Stimulated activated naive B cell treated with anti-CD40 and anti-IgM and Interleukin-4, amounts not matched to agents 10 μg/mL and 1 μg/mL and 100 μg/mL, for 72 hours (primary cell): ENCODE measurements around the gene ATOH8.
A peak's percentile ranks its signal among the peaks of the same experiment; 100 is the strongest.

ENCODE experiments used
- ATAC-seq, 2 donors: fragments of 150-1000 bp; cut with Tn5 transposase; replicated peaks; 2 replicates each; pipeline ENCODE4 v1.10.0; 2021; ENCODE audit warnings: moderate library complexity in 1 of 2
- DNase-seq: peaks from one replicate; pipeline ENCODE4 v3.0.0; 2021
- H3K27ac Mint-ChIP-seq: one replicate; pipeline ENCODE4 v1.8.0; 2022; ENCODE audit warnings: mild to moderate bottlenecking, mixed read lengths
- H3K27me3 Mint-ChIP-seq, 2 donors: one replicate each; pipeline ENCODE4 v1.8.0; 2022; ENCODE audit warnings: mixed read lengths in 2 of 2
- H3K36me3 Mint-ChIP-seq, 2 donors: one replicate each; pipeline ENCODE4 v1.8.0; 2022; ENCODE audit warnings: mixed read lengths in 2 of 2, mild to moderate bottlenecking in 1 of 2
- H3K4me1 Mint-ChIP-seq, 2 donors: one replicate each; pipeline ENCODE4 v1.8.0; 2022; ENCODE audit warnings: mixed read lengths in 2 of 2, mild to moderate bottlenecking in 1 of 2
- H3K4me3 Mint-ChIP-seq, 2 donors: one replicate each; pipeline ENCODE4 v1.8.0; 2022; ENCODE audit warnings: mild to moderate bottlenecking in 2 of 2, mixed read lengths in 2 of 2, moderate library complexity in 1 of 2
- H3K9me3 Mint-ChIP-seq, 2 donors: one replicate each; pipeline ENCODE4 v1.8.0; 2022; ENCODE audit warnings: mixed read lengths in 2 of 2, mild to moderate bottlenecking in 1 of 2

ATOH8 gene

GRCh38 chr2:85759257-85759613 lies 5.4 kb downstream of the ATOH8 start:
- no peak for ATAC-seq
- Mint-ChIP-seq H3K27ac (no peak overlapping the region), H3K4me1 (peaks cover 14 to 15% of the 10 kb centered on the region in 2 donors), H3K36me3 (peaks cover 0 to 2% of the 10 kb centered on the region in 2 donors), H3K4me3 (no peak overlapping the region), H3K9me3 (no peaks in the 10 kb centered on the region), H3K27me3 (peaks cover 52 to 69% of the 10 kb centered on the region in 2 donors)
- DNase-seq: no peak

GRCh38 chr2:85760371-85760770 lies 6.6 kb downstream of the ATOH8 start:
- Mint-ChIP-seq H3K36me3 (no peaks in the 10 kb centered on the region), H3K9me3 (no peaks in the 10 kb centered on the region), H3K4me1 (peaks cover 8% of the 10 kb centered on the region in 2 donors), H3K27me3 (peaks cover 54 to 71% of the 10 kb centered on the region in 2 donors), H3K27ac (no peak overlapping the region), H3K4me3 (no peak overlapping the region)
- no peak for ATAC-seq
- no peak for DNase-seq

- Mint-ChIP-seq H3K4me1 (peaks cover 7 to 8% of the 10 kb centered on the region in 2 donors), H3K36me3 (no peaks in the 10 kb centered on the region), H3K9me3 (no peaks in the 10 kb centered on the region), H3K27ac (no peak overlapping the region), H3K4me3 (no peak overlapping the region), H3K27me3 (peaks cover 55 to 71% of the 10 kb centered on the region in 2 donors)
- ATAC-seq: no peak
- no peak for DNase-seq
These were observed 7.1 kb downstream of the ATOH8 start for GRCh38 chr2:85760872-85761271.

- H3K36me3 Mint-ChIP-seq: no peaks in the 10 kb centered on the region
- no peak for DNase-seq
- peaks cover 59 to 71% of the 10 kb centered on the region in 2 donors for H3K27me3 Mint-ChIP-seq
- no peak for ATAC-seq
- no peak overlapping the region for H3K27ac Mint-ChIP-seq
- peaks cover 7 to 14% of the 10 kb centered on the region in 2 donors for H3K4me1 Mint-ChIP-seq
- H3K4me3 Mint-ChIP-seq: no peak overlapping the region
- H3K9me3 Mint-ChIP-seq: no peaks in the 10 kb centered on the region
These were observed 7.7 kb downstream of the ATOH8 start for GRCh38 chr2:85761512-85761944.

GRCh38 chr2:85761946-85762345 lies 8.2 kb downstream of the ATOH8 start:
- H3K27me3 Mint-ChIP-seq: peaks cover 59 to 71% of the 10 kb centered on the region in 2 donors
- H3K4me1 Mint-ChIP-seq: peaks cover 6 to 18% of the 10 kb centered on the region in 2 donors
- DNase-seq (no peak), ATAC-seq (no peak)
- no peaks in the 10 kb centered on the region for H3K36me3 Mint-ChIP-seq
- no peak overlapping the region for H3K27ac Mint-ChIP-seq
- H3K9me3 Mint-ChIP-seq: no peaks in the 10 kb centered on the region
- H3K4me3 Mint-ChIP-seq: no peak overlapping the region

GRCh38 chr2:85763132-85763531 lies 9.3 kb downstream of the ATOH8 start:
- no peaks in the 10 kb centered on the region for H3K36me3 Mint-ChIP-seq
- no peaks in the 10 kb centered on the region for H3K9me3 Mint-ChIP-seq
- peaks cover 6 to 18% of the 10 kb centered on the region in 2 donors for H3K4me1 Mint-ChIP-seq

GRCh38 chr2:85763831-85764230 lies 10.0 kb downstream of the ATOH8 start:
- H3K4me1 Mint-ChIP-seq: peaks cover 6 to 18% of the 10 kb centered on the region in 2 donors
- no peak overlapping the region for H3K4me3 Mint-ChIP-seq
- no peaks in the 10 kb centered on the region for H3K36me3 Mint-ChIP-seq
- ATAC-seq: no peak
- no peaks in the 10 kb centered on the region for H3K9me3 Mint-ChIP-seq
- H3K27ac Mint-ChIP-seq: no peak overlapping the region
- no peak for DNase-seq
- H3K27me3 Mint-ChIP-seq: peaks cover 49 to 58% of the 10 kb centered on the region in 2 donors

More at GRCh38 chr2:85763132-85763531, 9.3 kb downstream of the ATOH8 start:
- H3K27me3 Mint-ChIP-seq: peaks cover 54 to 64% of the 10 kb centered on the region in 2 donors
- H3K4me3 Mint-ChIP-seq: no peak overlapping the region
- ATAC-seq (no peak), DNase-seq (no peak)
- no peak overlapping the region for H3K27ac Mint-ChIP-seq

- ATAC-seq: peak in 1 of 2 donors; percentile 23
- Mint-ChIP-seq H3K36me3 (no peaks in the 10 kb centered on the region), H3K4me1 (peaks cover 6 to 18% of the 10 kb centered on the region in 2 donors), H3K4me3 (peak overlapping the region; percentile 6 to 33), H3K27me3 (peaks cover 40 to 48% of the 10 kb centered on the region in 2 donors), H3K27ac (no peak overlapping the region), H3K9me3 (no peaks in the 10 kb centered on the region)
- no peak for DNase-seq
These were observed 11.4 kb downstream of the ATOH8 start for GRCh38 chr2:85765081-85765731.

- no peak overlapping the region for H3K27ac Mint-ChIP-seq
- no peak for ATAC-seq
- no peaks in the 10 kb centered on the region for H3K36me3 Mint-ChIP-seq
- peaks cover 6 to 18% of the 10 kb centered on the region in 2 donors for H3K4me1 Mint-ChIP-seq
- H3K9me3 Mint-ChIP-seq: no peaks in the 10 kb centered on the region
- H3K27me3 Mint-ChIP-seq: peaks cover 46 to 50% of the 10 kb centered on the region in 2 donors
- no peak overlapping the region for H3K4me3 Mint-ChIP-seq
- DNase-seq: no peak
These were observed 12.4 kb downstream of the ATOH8 start for GRCh38 chr2:85766229-85766628.

- H3K36me3 Mint-ChIP-seq: no peaks in the 10 kb centered on the region
- H3K27me3 Mint-ChIP-seq: peaks cover 53 to 66% of the 10 kb centered on the region in 2 donors
- DNase-seq (no peak), ATAC-seq (no peak)
- H3K27ac Mint-ChIP-seq: no peak overlapping the region
- no peaks in the 10 kb centered on the region for H3K9me3 Mint-ChIP-seq
- H3K4me3 Mint-ChIP-seq: no peak overlapping the region
- H3K4me1 Mint-ChIP-seq: peaks cover 6 to 18% of the 10 kb centered on the region in 2 donors
These were observed 14.2 kb downstream of the ATOH8 start for GRCh38 chr2:85767803-85768665.

GRCh38 chr2:85768713-85769112 lies 14.9 kb downstream of the ATOH8 start:
- no peak for ATAC-seq

GRCh38 chr2:85769236-85769982 lies 15.6 kb downstream of the ATOH8 start:
- DNase-seq: no peak
- Mint-ChIP-seq H3K36me3 (no peaks in the 10 kb centered on the region), H3K4me3 (no peak overlapping the region), H3K27me3 (peaks cover 59 to 71% of the 10 kb centered on the region in 2 donors), H3K27ac (no peak overlapping the region), H3K4me1 (peaks cover 6 to 18% of the 10 kb centered on the region in 2 donors), H3K9me3 (no peaks in the 10 kb centered on the region)
- peak; percentile 51 to 76 for ATAC-seq

More at GRCh38 chr2:85768713-85769112, 14.9 kb downstream of the ATOH8 start:
- no peak for DNase-seq
- H3K4me3 Mint-ChIP-seq: no peak overlapping the region
- H3K9me3 Mint-ChIP-seq: no peaks in the 10 kb centered on the region
- H3K27ac Mint-ChIP-seq: no peak overlapping the region
- peaks cover 60 to 67% of the 10 kb centered on the region in 2 donors for H3K27me3 Mint-ChIP-seq
- H3K36me3 Mint-ChIP-seq: no peaks in the 10 kb centered on the region
- H3K4me1 Mint-ChIP-seq: peaks cover 6 to 18% of the 10 kb centered on the region in 2 donors

GRCh38 chr2:85769983-85770362 lies 16.2 kb downstream of the ATOH8 start:
- Mint-ChIP-seq H3K27ac (no peak overlapping the region), H3K4me3 (no peak overlapping the region), H3K36me3 (no peaks in the 10 kb centered on the region), H3K9me3 (no peaks in the 10 kb centered on the region), H3K4me1 (peaks cover 6 to 18% of the 10 kb centered on the region in 2 donors), H3K27me3 (peaks cover 53 to 70% of the 10 kb centered on the region in 2 donors)
- ATAC-seq (no peak), DNase-seq (no peak)

- H3K27me3 Mint-ChIP-seq: peaks cover 49 to 67% of the 10 kb centered on the region in 2 donors
- no peak for ATAC-seq
- H3K4me1 Mint-ChIP-seq: peaks cover 4 to 16% of the 10 kb centered on the region in 2 donors
- no peak for DNase-seq
- no peaks in the 10 kb centered on the region for H3K9me3 Mint-ChIP-seq
- no peak overlapping the region for H3K4me3 Mint-ChIP-seq
- H3K27ac Mint-ChIP-seq: no peak overlapping the region
- H3K36me3 Mint-ChIP-seq: no peaks in the 10 kb centered on the region
These were observed 16.6 kb downstream of the ATOH8 start for GRCh38 chr2:85770369-85770768.
